Choroid plexus epithelial cell (primary cell): Measurements from ENCODE around the gene ADARB2.

Experiments
- DNase-seq: peaks from one replicate; pipeline ENCODE4 v3.0.0-alpha.2; 2010; ENCODE audit warnings: low read depth
- H3K4me3 ChIP-seq: 2 replicates; pipeline ENCODE4 v1.5.1; 2011; ENCODE audit warnings: low read depth, mild to moderate bottlenecking, control low read depth, low read length, moderate library complexity
- CTCF ChIP-seq: conservative IDR thresholded peaks from 2 replicates; pipeline ENCODE4 v1.5.1; 2011; ENCODE audit warnings: low read depth, mild to moderate bottlenecking, control low read depth, inconsistent platforms, low read length, moderate library complexity

Gene ADARB2

GRCh38 chr10:1690086-1690485 lies 47.2 kb downstream of the ADARB2 start:
- TF ChIP-seq CTCF: no peak
- H3K4me3 ChIP-seq: no peak overlapping the region
- DNase-seq: no peak

- TF ChIP-seq CTCF: no peak
- no peak for DNase-seq
- no peak overlapping the region for H3K4me3 ChIP-seq
Measured at GRCh38 chr10:1688531-1688930, 48.8 kb downstream of the ADARB2 start.

- no peak for TF ChIP-seq CTCF
- DNase-seq: no peak
- no peak overlapping the region for H3K4me3 ChIP-seq
Measured at GRCh38 chr10:1687623-1688150, 49.6 kb downstream of the ADARB2 start.

- no peak overlapping the region for H3K4me3 ChIP-seq
- TF ChIP-seq CTCF: no peak
- DNase-seq: no peak
Measured at GRCh38 chr10:1687190-1687589, 50.1 kb downstream of the ADARB2 start.

- DNase-seq: no peak
- H3K4me3 ChIP-seq: no peak overlapping the region
- no peak for TF ChIP-seq CTCF
Measured at GRCh38 chr10:1686491-1686749, 50.9 kb downstream of the ADARB2 start.

GRCh38 chr10:1685699-1686490 lies 51.4 kb downstream of the ADARB2 start:
- H3K4me3 ChIP-seq: no peak overlapping the region
- TF ChIP-seq CTCF: no peak
- DNase-seq: no peak

- no peak for DNase-seq
- H3K4me3 ChIP-seq: no peak overlapping the region
- TF ChIP-seq CTCF: no peak
Measured at GRCh38 chr10:1684991-1685390, 52.3 kb downstream of the ADARB2 start.
